ENCODE data around the gene GTF3C1.

The GTF3C1 gene

GRCh38 chr16:27480761-27481160 is 69.0 kb downstream of the GTF3C1 start:
- Mint-ChIP-seq H3K9me3 (no peaks in the 10 kb centered on the region), H3K4me1 (no peaks in the 10 kb centered on the region), H3K27me3 (no peaks in the 10 kb centered on the region), H3K36me3 (peaks cover 61% of the 10 kb centered on the region), H3K4me3 (no peak overlapping the region), H3K27ac (no peak overlapping the region)
- DNase-seq (ENCODE audit: low spot score in 2 of 2) (no peak), ATAC-seq (ENCODE audit: low read depth) (no peak)

- Mint-ChIP-seq H3K4me3 (no peak overlapping the region), H3K4me1 (no peaks in the 10 kb centered on the region), H3K9me3 (no peaks in the 10 kb centered on the region), H3K27ac (no peak overlapping the region), H3K27me3 (no peaks in the 10 kb centered on the region), H3K36me3 (peaks cover 46% of the 10 kb centered on the region)
- DNase-seq (ENCODE audit: low spot score in 2 of 2) (no peak), ATAC-seq (ENCODE audit: low read depth) (no peak)
Measured at GRCh38 chr16:27476240-27476639, 73.5 kb downstream of the GTF3C1 start.

- Mint-ChIP-seq H3K27ac (no peak overlapping the region), H3K27me3 (no peaks in the 10 kb centered on the region), H3K36me3 (peaks cover 50% of the 10 kb centered on the region), H3K4me1 (no peaks in the 10 kb centered on the region), H3K4me3 (no peak overlapping the region), H3K9me3 (no peaks in the 10 kb centered on the region)
- DNase-seq (ENCODE audit: low spot score in 2 of 2) (no peak), ATAC-seq (ENCODE audit: low read depth) (no peak)
Measured at GRCh38 chr16:27475561-27475960, 74.2 kb downstream of the GTF3C1 start.

DNA sequence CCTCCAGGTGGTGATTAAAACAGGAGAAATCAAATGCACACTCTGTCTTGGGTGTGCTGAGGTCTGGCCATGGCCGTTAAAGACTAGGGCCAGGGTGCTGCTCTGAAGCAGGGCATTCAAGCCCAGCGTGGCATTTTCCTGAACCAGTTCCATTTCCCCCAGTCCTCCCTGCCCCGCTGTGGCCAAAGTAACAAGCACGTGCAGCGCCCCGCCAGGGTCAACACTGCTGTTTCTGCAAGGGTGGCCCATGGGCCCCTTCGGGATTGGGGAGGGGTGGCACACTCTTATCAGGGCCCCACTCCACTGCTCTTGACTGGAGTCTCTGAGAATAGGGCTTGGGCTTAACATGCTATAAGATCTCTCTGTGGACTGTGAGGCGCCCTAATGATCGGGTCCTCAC is 74.8 kb downstream of the GTF3C1 start:
- no peaks in the 10 kb centered on the region for H3K9me3 Mint-ChIP-seq
- DNase-seq (ENCODE audit: low spot score in 2 of 2), result no peak
- H3K27me3 Mint-ChIP-seq, result no peaks in the 10 kb centered on the region
- H3K27ac Mint-ChIP-seq, result no peak overlapping the region
- no peak overlapping the region for H3K4me3 Mint-ChIP-seq
- no peak for ATAC-seq (ENCODE audit: low read depth)
- H3K4me1 Mint-ChIP-seq, result no peaks in the 10 kb centered on the region
- peaks cover 50% of the 10 kb centered on the region for H3K36me3 Mint-ChIP-seq

- H3K27ac Mint-ChIP-seq, result no peak overlapping the region
- ATAC-seq (ENCODE audit: low read depth) (no peak), DNase-seq (ENCODE audit: low spot score in 2 of 2) (no peak)
- H3K4me3 Mint-ChIP-seq, result no peak overlapping the region
- H3K36me3 Mint-ChIP-seq, result peaks cover 56% of the 10 kb centered on the region
- H3K9me3 Mint-ChIP-seq, result no peaks in the 10 kb centered on the region
- H3K27me3 Mint-ChIP-seq, result no peaks in the 10 kb centered on the region
- H3K4me1 Mint-ChIP-seq, result no peaks in the 10 kb centered on the region
Measured at GRCh38 chr16:27474041-27474440, 75.7 kb downstream of the GTF3C1 start.

GRCh38 chr16:27473101-27473900 is 76.4 kb downstream of the GTF3C1 start:
- Mint-ChIP-seq H3K27ac (no peak overlapping the region), H3K9me3 (no peaks in the 10 kb centered on the region), H3K4me3 (no peak overlapping the region), H3K4me1 (no peaks in the 10 kb centered on the region), H3K27me3 (no peaks in the 10 kb centered on the region), H3K36me3 (peaks cover 57% of the 10 kb centered on the region)
- DNase-seq (ENCODE audit: low spot score in 2 of 2) (no peak), ATAC-seq (ENCODE audit: low read depth) (no peak)

DNA sequence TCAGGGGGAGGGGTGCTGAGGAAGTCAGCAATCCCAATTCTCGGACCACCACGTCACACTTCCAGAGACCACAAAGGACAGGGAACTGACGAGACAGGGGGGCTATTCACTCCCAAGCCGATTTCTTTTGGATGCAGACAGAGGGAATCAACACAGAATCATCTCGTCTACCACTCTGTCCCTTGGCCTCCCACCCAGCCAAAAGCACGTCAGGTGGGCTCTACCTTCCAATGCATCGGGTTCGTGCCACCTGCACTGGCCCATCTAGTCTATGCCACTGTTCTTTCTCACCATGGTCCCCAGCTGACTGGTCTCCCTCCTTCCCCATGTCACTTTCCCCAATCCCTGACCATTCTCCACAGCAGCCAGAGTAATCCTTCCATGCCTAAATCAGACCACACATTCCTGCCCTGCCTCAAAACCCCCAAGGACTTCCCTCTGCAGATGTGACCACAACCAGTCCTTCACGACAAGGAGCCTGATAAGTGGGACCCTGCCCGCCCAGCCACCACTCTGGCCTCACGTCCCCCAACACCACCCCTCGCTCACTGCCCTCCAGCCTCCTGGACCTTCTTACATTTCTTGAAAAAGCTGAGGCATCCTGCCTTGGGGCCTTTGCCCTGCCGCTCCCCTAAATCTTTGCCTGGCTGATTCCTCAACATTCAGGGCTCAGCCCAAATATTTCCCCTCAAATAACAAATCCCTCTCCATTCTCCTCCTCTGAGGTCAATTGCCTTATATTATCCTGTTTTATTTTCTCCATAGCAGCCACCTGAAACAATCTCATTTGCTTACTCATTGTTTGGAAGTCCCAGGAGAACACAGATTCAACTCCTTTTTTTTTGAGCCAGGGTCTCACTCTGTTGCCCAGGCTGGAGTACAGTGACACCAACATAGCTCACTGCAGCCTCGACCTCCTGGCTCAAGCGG is 77.4 kb downstream of the GTF3C1 start:
- no peaks in the 10 kb centered on the region for H3K27me3 Mint-ChIP-seq
- no peak overlapping the region for H3K27ac Mint-ChIP-seq
- H3K9me3 Mint-ChIP-seq, result no peaks in the 10 kb centered on the region
- peaks cover 62% of the 10 kb centered on the region for H3K36me3 Mint-ChIP-seq
- no peaks in the 10 kb centered on the region for H3K4me1 Mint-ChIP-seq
- DNase-seq (ENCODE audit: low spot score in 2 of 2) (no peak), ATAC-seq (ENCODE audit: low read depth) (no peak)
- no peak overlapping the region for H3K4me3 Mint-ChIP-seq

GRCh38 chr16:27471661-27472060 is 78.1 kb downstream of the GTF3C1 start:
- peaks cover 64% of the 10 kb centered on the region for H3K36me3 Mint-ChIP-seq

DNA sequence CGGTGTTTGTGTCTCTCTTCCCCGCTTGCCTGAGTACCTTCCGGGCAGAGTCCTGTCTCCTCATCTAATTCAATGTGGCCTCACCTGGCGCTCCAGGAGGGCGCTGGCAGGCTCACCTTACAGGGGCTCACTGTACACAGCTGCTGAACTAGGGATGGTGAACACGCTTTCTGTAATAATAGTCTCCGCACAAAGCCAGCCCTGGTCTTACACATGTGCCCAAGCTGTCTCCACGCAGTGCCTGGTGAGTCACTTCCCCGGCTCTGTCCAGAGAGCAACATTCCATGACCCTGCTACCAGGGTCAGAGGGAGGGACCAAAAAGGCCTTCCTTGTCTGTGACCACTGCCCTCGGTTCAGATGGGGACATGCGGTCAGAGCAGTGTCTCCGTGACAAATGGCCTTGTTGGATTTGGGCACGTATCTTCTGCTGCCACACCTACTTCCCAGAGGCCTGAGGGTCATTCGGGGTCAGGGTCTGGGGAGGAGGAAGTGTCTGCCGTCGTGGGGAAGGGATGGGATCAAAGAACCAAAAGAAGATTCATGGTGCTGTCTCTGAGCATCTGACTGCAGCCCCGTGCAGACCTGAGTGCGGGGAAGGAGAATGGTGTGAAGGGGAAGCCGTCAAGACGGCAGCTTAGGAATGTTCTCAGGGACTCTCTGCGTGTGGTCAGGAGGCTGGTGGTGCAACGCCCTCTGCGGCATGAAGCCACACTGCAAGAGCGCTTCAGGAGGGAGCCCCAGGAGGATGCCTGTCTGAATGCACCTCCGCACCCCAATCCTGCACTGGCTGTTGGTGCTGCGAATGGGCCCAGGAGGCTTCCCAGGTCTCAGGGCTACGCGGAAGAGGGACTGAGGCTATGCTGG is 78.9 kb downstream of the GTF3C1 start:
- no peak overlapping the region for H3K27ac Mint-ChIP-seq
- peaks cover 68% of the 10 kb centered on the region for H3K36me3 Mint-ChIP-seq
- no peak for ATAC-seq (ENCODE audit: low read depth)

More at GRCh38 chr16:27471661-27472060, 78.1 kb downstream of the GTF3C1 start:
- H3K9me3 Mint-ChIP-seq, result no peaks in the 10 kb centered on the region
- no peak for DNase-seq (ENCODE audit: low spot score in 2 of 2)
- H3K27me3 Mint-ChIP-seq, result no peaks in the 10 kb centered on the region
- no peak for ATAC-seq (ENCODE audit: low read depth)
- no peak overlapping the region for H3K4me3 Mint-ChIP-seq
- no peak overlapping the region for H3K27ac Mint-ChIP-seq
- no peaks in the 10 kb centered on the region for H3K4me1 Mint-ChIP-seq

DNA sequence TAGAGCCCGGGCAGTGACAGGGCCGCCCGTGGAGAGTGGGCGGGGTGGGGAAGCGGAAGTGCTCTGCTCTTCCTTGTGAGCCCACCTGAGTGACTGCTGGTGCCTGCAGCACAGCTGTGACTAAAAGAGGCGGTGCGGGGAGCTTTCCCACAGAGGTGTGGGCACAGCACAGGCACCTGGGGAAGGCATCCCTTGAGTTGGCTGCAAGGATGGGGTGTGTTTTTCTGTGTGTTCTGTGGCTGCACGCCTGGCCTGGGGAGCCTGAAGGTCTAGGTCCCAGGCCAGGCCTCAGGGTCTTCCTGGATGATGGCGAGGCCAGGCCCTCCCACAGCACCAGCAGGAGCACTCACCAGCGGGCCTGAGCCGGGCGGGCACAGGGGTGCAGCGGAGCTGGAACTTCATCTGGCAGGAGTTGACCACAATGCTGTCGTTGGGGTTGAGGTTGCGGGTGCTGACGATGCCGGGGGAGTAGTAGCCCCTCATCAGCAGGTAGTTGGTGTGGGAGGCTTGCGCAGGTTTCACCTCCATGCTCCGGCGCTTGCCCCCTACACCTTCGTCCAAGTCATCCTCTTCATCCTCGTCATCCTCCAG is 80.7 kb downstream of the GTF3C1 start:
- no peak overlapping the region for H3K4me3 Mint-ChIP-seq
- DNase-seq (ENCODE audit: low spot score in 2 of 2), result no peak
- no peaks in the 10 kb centered on the region for H3K27me3 Mint-ChIP-seq
- no peak overlapping the region for H3K27ac Mint-ChIP-seq
- no peaks in the 10 kb centered on the region for H3K9me3 Mint-ChIP-seq
- no peak for ATAC-seq (ENCODE audit: low read depth)
- no peaks in the 10 kb centered on the region for H3K4me1 Mint-ChIP-seq
- H3K36me3 Mint-ChIP-seq, result peaks cover 65% of the 10 kb centered on the region

More for the DNA sequence above, 78.9 kb downstream of the GTF3C1 start:
- Mint-ChIP-seq H3K4me1 (no peaks in the 10 kb centered on the region), H3K4me3 (no peak overlapping the region), H3K27me3 (no peaks in the 10 kb centered on the region), H3K9me3 (no peaks in the 10 kb centered on the region)
- DNase-seq (ENCODE audit: low spot score in 2 of 2), result no peak

DNA sequence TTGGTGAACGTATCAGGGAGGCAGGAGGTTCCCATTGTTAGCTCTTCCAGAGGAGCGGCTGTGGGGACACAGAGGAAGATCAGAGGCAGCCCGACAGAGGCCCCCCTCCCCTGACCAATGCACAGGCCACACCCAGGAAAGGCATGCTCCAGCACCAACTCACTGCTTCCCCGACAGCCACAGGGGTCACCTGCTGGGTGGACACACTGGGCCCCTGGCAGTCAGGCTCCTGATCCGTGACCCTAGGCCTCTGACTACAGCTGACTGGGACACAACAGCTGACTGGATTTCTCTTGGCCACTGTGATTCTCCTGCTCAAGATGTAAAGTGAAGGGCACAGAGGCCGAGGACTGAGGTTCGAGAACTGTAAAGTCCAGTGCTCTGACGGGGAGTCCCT is 84.2 kb downstream of the GTF3C1 start:
- no peak for DNase-seq (ENCODE audit: low spot score in 2 of 2)
- Mint-ChIP-seq H3K27me3 (no peaks in the 10 kb centered on the region), H3K27ac (no peak overlapping the region), H3K4me3 (no peak overlapping the region), H3K36me3 (peaks cover 47% of the 10 kb centered on the region), H3K4me1 (no peaks in the 10 kb centered on the region), H3K9me3 (no peaks in the 10 kb centered on the region)
- no peak for ATAC-seq (ENCODE audit: low read depth)

GRCh38 chr16:27464626-27465482 is 84.9 kb downstream of the GTF3C1 start:
- H3K4me1 Mint-ChIP-seq, result no peaks in the 10 kb centered on the region
- ATAC-seq (ENCODE audit: low read depth), result no peak
- no peak overlapping the region for H3K4me3 Mint-ChIP-seq
- H3K36me3 Mint-ChIP-seq, result peaks cover 42% of the 10 kb centered on the region
- H3K27ac Mint-ChIP-seq, result no peak overlapping the region
- no peaks in the 10 kb centered on the region for H3K27me3 Mint-ChIP-seq
- no peak for DNase-seq (ENCODE audit: low spot score in 2 of 2)
- H3K9me3 Mint-ChIP-seq, result no peaks in the 10 kb centered on the region
